Measurements from ENCODE around the gene C9orf72.

Gene C9orf72

GRCh38 chr9:27573634-27574590 is 631 bp upstream of the C9orf72 start:
- DNase-seq = peak; percentile 94

DNA sequence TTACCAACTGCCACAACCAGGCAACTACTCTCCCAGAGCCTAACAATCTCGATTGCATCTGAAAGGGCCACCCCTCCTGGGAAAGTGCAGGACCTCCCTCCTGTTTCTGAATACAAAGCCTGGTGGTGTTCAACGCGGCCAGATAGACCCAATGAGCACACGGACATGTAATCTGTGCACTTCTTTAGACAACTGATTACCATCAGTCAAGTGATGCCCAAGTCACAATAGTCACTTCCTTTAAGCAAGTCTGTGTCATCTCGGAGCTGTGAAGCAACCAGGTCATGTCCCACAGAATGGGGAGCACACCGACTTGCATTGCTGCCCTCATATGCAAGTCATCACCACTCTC is 739 bp downstream of the C9orf72 start:
- DNase-seq = no peak

DNA sequence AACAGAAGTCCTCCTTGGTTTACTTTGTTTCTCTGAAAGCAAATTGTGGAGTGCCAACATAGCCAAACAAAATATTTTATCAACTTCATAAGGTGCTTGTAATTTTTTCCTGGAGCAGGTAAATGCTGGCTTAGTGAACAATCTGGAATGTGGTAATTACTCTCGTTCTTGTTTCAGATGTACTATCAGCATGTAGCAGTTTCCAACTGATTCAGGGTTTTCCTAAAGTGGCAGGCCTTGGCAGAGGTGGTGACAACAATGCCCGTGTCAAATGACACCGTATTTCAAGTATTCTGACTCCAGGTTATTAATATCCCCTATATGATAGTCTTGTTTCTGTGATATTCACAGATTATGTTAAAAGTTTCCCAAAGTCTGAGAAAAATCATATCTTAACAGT is 1.2 kb downstream of the C9orf72 start:
- DNase-seq = no peak

- DNase-seq = no peak
Observed at GRCh38 chr9:27571011-27571410, 2.3 kb downstream of the C9orf72 start.

GRCh38 chr9:27569406-27569805 is 3.9 kb downstream of the C9orf72 start:
- no peak for DNase-seq

DNA sequence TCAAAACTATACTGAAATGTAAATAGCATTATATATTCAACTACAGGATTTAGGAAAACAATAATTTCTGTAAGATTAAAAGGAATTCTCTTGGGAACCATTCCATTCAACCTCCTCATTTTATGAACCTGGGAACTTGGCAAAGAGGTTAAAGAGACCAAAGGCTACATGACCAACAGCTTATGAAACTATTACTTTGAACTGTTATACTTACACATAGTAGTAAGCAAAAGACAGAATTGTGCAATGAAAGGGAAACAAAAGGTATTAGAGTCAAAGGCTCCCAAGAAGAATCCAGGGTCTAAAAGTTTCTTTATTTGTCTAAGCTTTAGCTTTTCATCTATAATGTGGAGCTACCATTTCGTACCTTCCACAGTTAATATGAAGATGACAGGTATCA is 7.2 kb downstream of the C9orf72 start:
- DNase-seq = no peak

DNA sequence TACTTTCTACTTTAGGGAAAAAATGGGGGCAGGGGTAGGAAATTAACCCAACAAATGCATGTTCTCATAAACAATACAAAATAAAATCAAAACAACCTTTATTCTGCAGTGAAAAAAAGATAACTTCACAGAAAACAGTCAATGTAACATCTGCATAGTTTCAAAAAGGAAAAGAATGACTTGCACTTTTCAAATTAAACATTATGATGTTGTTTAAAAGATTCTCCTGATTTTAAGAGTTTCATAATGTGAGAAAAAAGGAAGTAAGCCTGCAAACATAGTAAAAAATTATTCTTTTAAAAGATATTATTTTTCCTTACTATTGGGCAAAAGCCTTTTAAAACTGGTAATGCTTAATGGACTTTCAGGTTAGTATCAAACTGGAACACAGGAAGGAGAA is 7.6 kb downstream of the C9orf72 start:
- no peak for DNase-seq

DNA sequence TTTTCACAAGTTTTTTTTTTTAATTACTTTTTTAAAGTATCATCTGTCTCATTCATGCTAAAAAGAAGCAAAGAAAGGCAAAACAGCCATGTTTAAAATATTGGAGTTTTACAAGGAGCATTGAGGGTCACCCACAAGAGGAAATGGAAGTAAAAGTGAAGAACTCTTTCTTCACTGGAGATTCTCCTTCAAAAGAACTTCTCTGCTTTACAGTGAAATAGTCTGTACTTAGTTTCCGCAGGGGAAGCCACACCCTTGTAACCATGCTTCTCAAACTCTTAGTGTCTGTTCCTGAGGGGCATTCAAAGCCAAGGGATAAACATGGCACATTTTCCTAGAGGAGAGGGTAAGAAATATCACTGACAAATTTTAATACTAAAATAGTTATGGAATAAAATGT is 8.6 kb downstream of the C9orf72 start:
- DNase-seq = no peak

GRCh38 chr9:27563738-27564430 is 9.4 kb downstream of the C9orf72 start:
- DNase-seq = no peak

- no peak for DNase-seq
Observed at GRCh38 chr9:27561685-27562084, 11.6 kb downstream of the C9orf72 start.

GRCh38 chr9:27560457-27560856 is 12.8 kb downstream of the C9orf72 start:
- no peak for DNase-seq

- no peak for DNase-seq
Observed at GRCh38 chr9:27558307-27558706, 15.0 kb downstream of the C9orf72 start.

DNA sequence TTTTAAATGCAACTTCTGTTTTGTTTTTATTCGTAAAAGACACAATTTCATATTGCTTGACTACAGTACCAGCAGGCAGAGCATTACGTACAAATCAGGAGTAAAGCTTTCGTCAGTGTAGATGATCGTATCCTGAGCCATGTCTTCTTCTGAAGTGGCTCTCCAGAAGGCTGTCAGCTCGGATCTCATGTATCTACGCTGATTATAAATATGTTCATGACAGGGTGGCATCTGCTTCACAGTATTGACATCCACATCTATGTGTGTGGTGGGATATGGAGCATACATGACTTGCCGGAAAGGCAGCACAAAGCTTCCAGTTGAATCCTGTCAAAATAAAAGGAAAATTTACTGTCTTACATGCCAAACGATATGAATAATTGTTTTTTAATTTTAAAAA is 16.8 kb downstream of the C9orf72 start:
- DNase-seq = no peak

DNA sequence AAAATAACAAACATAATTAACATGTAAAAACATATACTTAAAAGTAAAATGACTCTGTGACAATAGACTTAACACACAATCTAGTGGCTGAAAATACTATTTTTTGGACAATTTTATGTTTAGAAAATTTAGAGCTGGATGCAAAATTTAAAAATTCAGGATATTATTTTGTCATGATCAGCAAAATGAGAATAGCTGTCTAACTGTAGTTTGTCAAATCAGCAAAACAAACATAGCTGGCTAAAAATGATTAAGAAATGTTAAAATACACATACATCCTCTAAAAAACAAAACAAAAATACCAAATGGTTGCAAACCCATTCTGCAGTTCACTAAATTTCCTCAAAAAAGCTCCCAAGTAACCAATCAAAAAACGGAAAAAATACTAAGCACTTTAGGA is 18.6 kb downstream of the C9orf72 start:
- no peak for DNase-seq

- DNase-seq = no peak
Observed at GRCh38 chr9:27549196-27549755, 24.0 kb downstream of the C9orf72 start.

- DNase-seq = no peak
Observed at GRCh38 chr9:27548055-27548741, 25.1 kb downstream of the C9orf72 start.

DNA sequence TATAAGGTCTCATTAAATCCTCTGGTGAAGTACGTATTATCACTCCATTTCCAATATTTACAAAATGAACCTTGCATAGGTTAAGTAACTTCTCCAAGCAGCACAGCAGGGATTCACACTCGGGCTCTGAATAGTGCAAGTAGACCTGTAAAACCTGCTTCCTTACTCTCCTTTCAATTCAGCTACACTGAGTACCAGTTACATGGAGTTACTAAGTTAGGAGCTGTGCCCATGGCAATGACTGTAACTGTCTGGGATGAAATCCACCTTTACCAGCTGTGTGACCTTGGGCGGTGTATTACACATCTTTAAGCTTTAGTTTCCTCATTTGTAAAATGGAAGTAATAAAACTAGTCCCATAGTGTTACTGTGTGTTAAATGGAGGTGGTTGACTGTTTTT is 27.8 kb downstream of the C9orf72 start:
- no peak for DNase-seq

DNA sequence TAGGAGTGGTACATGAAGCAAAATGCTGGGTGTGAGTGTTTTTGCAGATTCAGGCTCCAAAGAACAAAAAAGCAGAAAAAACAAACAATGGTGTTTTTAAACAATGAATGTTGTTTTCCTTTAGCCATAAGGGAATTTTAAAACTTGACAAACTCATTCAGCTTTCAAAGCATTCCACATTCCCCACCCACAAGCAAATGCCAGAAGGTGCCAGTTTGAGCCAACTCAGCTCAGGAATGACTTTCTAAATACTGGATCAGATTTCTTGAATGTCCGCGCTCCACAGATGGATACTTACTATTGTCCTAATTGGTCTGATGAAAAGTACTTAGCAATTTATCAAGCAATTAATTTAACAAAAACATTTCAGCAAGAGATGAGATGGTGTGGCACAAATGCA is 30.8 kb downstream of the C9orf72 start:
- no peak for DNase-seq

- no peak for DNase-seq
Observed at GRCh38 chr9:27541740-27542139, 31.5 kb downstream of the C9orf72 start.

DNA sequence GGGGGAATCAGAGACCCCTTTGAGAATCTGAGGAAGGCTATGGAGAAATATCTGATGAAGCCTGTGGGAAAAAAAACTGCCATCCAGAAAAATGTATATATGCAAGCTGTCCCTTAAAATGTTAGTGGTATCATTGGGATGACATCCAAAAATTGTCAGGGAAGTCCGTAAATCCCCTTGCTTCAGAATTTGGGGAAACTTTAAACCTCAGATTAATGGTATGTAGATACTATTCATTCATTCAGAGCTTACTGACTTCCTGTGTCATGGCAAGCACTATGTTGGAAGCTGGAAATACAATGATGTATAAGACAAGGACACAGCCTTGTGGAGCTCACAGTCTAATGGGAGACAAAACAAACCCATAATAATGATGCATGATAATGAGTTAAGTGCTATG is 32.8 kb downstream of the C9orf72 start:
- DNase-seq = no peak

DNA sequence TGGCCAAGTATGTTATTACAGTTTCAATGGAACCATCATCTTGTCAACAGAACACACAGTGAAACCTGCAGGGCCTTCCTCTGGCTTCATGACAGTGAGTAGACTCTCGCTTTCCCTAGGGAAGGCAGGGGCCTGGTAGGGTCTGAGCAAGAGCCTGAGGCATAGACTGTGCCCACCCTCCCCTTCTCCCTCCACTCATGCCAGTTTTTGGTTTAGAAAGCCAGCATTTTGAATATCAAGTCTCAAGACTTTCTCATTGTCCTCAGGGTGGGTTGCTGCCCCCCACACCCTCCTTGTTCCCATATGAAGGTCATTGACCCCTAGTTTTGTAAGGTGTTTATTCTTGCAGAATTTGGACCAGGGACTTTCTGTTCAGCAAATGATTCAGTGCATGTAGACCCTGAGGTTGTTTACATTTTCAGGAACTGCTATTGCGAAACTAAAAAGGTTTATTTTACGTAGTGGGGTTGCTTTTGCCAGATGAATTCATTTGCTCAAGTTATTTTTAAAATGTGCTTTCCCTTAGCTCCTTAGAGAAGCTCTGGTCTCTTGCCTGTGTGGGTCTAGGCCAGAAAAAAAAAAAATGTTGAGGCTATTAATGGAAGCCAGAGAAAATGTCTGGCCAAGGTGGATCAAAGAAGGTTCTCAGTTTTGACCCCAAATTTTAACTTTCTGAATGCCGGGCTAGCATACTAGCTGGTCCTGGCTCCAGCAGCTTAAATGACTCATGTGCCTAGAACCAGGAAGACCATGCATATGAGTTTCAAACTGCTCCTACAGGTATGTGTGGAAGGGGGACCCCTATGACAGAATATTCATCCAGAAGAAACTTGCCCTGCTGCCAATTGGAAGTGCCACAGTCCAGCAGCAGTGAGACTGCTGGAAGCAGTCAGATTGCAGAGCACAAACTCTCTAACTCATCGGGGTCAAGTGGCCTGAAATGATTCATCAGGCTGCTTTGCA is 33.5 kb downstream of the C9orf72 start:
- DNase-seq = peak; percentile 40

DNA sequence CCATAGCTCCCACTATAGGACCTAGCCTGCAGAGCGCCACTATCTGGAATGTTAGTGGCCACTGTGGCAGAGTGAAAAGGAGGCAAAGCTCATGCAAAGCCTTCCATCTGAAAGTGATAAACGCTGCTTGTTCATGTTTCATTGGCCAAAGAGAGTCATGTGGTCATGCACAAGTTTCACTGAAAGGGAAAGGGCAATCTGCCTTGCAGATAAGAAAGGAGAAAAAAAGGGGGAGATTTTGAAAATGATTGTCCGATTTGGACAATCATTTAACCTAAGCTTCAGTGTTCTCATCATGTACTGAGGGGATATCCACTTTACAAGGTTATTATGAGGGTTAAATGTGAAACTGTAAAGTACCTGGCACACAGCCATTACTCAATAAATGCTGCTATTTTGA is 34.6 kb downstream of the C9orf72 start:
- no peak for DNase-seq
